DOHH2 (cell line): ENCODE data around the gene LACRT.

Source experiments
- H3F3A ChIP-seq: fragments of 200-600 bp; sonication (generic), shearing (Covaris generic); 2 replicates; pipeline ENCODE4 v1.6.0; 2016; ENCODE audit warnings: antibody characterized with exemption, mild to moderate bottlenecking; ENCODE audit not compliant: control insufficient read depth, insufficient read depth
- H3K27ac ChIP-seq: fragments of 200-600 bp; sonication (generic); 2 replicates; pipeline ENCODE4 v1.5.1; 2014; ENCODE audit warnings: low read depth, mild to moderate bottlenecking, low read length, moderate library complexity
- H3K27me3 ChIP-seq: fragments of 200-600 bp; sonication (generic); 2 replicates; pipeline ENCODE4 v1.6.1; 2014; ENCODE audit warnings: mild to moderate bottlenecking, low read length, mixed read lengths; ENCODE audit not compliant: control insufficient read depth
- H3K36me3 ChIP-seq: fragments of 200-600 bp; sonication (generic); 2 replicates; pipeline ENCODE4 v1.6.1; 2014; ENCODE audit warnings: mild to moderate bottlenecking, low read length, moderate library complexity, mixed read lengths; ENCODE audit not compliant: control insufficient read depth
- H3K4me1 ChIP-seq: fragments of 200-600 bp; sonication (generic); 2 replicates; pipeline ENCODE4 v1.6.1; 2014; ENCODE audit warnings: mild to moderate bottlenecking, low read length, mixed read lengths; ENCODE audit not compliant: control insufficient read depth
- H3K4me2 ChIP-seq: fragments of 200-600 bp; sonication (generic); 2 replicates; pipeline ENCODE4 v1.6.0; 2014; ENCODE audit warnings: mild to moderate bottlenecking, low read length, moderate library complexity
- H3K4me3 ChIP-seq: fragments of 200-600 bp; sonication (generic); 2 replicates; pipeline ENCODE4 v1.5.1; 2014; ENCODE audit warnings: mild to moderate bottlenecking, low read length, mixed read lengths
- H3K79me2 ChIP-seq: fragments of 200-600 bp; sonication (generic); 2 replicates; pipeline ENCODE4 v1.6.1; 2014; ENCODE audit warnings: mild to moderate bottlenecking, low read length, mixed read lengths; ENCODE audit not compliant: control insufficient read depth
- H3K9me2 ChIP-seq: fragments of 200-600 bp; sonication (generic); replicated peaks from 2 replicates; pipeline ENCODE4 v1.6.1; 2014; ENCODE audit warnings: mild to moderate bottlenecking, low read length, mixed read lengths; ENCODE audit not compliant: control insufficient read depth
- H3K9me3 ChIP-seq: fragments of 200-600 bp; sonication (generic); 2 replicates; pipeline ENCODE4 v1.6.1; 2014; ENCODE audit warnings: antibody characterized with exemption, low read length, mixed read lengths; ENCODE audit not compliant: control insufficient read depth, insufficient read depth
- H4K20me1 ChIP-seq: fragments of 200-600 bp; sonication (generic); 2 replicates; pipeline ENCODE4 v1.6.0; 2014; ENCODE audit warnings: low read depth, mild to moderate bottlenecking, antibody characterized with exemption, low read length, moderate library complexity; ENCODE audit not compliant: control insufficient read depth, insufficient read depth
- CTCF ChIP-seq: fragments of 200-600 bp; sonication (generic); IDR thresholded peaks from one replicate; pipeline ENCODE4 v1.5.1; 2014; ENCODE audit warnings: antibody characterized with exemption, mild to moderate bottlenecking, low read depth, low read length; ENCODE audit not compliant: poor library complexity, severe bottlenecking
- EZH2phosphoT487 ChIP-seq: fragments of 200-600 bp; sonication (generic); IDR thresholded peaks from 2 replicates; pipeline ENCODE4 v1.6.1; 2017; ENCODE audit warnings: borderline replicate concordance, mild to moderate bottlenecking, antibody characterized with exemption, low read length, moderate library complexity, mixed read lengths

LACRT gene

DNA sequence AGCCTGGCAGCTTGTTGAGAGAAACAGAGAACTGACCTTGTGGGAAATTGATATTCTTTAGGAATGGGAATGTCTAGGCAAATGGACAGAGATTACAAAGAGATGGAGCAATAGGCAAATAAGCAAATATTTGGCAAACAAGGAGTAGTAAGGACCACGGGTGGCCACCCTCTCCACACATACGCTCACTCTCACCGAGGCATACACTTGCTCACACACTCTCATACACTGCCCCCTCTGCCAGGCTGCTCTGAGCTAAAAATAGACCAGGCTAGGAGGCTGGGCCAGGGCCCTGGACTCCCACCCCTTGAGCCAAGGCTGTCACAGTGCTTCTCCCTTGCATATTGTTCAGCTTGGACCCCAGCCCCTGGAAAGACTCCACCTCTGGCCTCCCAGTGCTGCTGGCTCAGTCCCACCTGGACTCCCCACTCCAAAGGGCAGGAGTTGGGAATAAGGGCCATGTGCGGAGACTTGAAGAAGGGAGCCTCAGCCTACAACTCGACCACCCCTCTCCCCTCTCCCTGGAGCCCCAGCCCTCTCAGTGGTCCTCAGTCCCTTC is 47.3 kb downstream of the LACRT start:
- H3K27me3 ChIP-seq: peaks cover 6% of the 10 kb centered on the region; the same call in 1 of the 2 replicates
- TF ChIP-seq EZH2phosphoT487: no peak
- no peak for TF ChIP-seq CTCF
- H3F3A ChIP-seq: no peaks in the 10 kb centered on the region
- no peaks in the 10 kb centered on the region for H3K9me2 ChIP-seq
- no peak overlapping the region for H3K4me2 ChIP-seq
- no peaks in the 10 kb centered on the region for H3K4me1 ChIP-seq
- H4K20me1 ChIP-seq: no peaks in the 10 kb centered on the region
- H3K79me2 ChIP-seq: no peaks in the 10 kb centered on the region
- no peaks in the 10 kb centered on the region for H3K36me3 ChIP-seq
- H3K9me3 ChIP-seq: no peaks in the 10 kb centered on the region
- H3K4me3 ChIP-seq: no peak overlapping the region
- no peak overlapping the region for H3K27ac ChIP-seq

DNA sequence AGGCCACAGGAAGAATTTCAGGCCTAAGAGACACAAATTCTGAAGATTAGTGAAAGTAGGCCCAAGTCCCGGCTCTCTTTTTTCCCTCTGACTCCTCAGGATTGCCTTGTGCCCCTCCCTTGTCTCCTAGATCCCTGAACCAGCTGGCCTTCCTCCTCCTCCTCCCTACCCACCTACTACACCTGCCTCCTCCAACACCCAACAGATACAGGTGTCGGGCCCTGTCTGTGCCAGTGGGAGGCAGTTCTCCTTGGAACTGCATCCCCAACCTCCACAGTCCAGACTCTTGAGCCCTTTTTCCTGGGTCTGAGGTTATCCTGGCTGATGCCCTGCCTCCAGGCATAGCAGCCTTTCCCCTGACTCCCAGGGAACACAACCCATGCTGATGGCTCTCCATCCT is 48.1 kb downstream of the LACRT start:
- H3K27me3 ChIP-seq: peaks cover 6% of the 10 kb centered on the region; the same call in 1 of the 2 replicates

GRCh38 chr12:54585243-54585642 is 49.5 kb downstream of the LACRT start:
- no peak overlapping the region for H3K4me2 ChIP-seq
- H3K27me3 ChIP-seq: peaks cover 6% of the 10 kb centered on the region; the same call in 1 of the 2 replicates
- no peaks in the 10 kb centered on the region for H3F3A ChIP-seq
- H4K20me1 ChIP-seq: no peaks in the 10 kb centered on the region
- H3K9me2 ChIP-seq: no peaks in the 10 kb centered on the region
- TF ChIP-seq EZH2phosphoT487: no peak
- no peak overlapping the region for H3K4me3 ChIP-seq
- H3K27ac ChIP-seq: no peak overlapping the region
- H3K9me3 ChIP-seq: no peaks in the 10 kb centered on the region
- H3K4me1 ChIP-seq: no peaks in the 10 kb centered on the region
- no peaks in the 10 kb centered on the region for H3K36me3 ChIP-seq
- H3K79me2 ChIP-seq: no peaks in the 10 kb centered on the region

More for the DNA sequence above, 48.1 kb downstream of the LACRT start:
- no peaks in the 10 kb centered on the region for H3K4me1 ChIP-seq
- no peaks in the 10 kb centered on the region for H3K79me2 ChIP-seq
- TF ChIP-seq CTCF: no peak
- no peak overlapping the region for H3K4me3 ChIP-seq
- H3K27ac ChIP-seq: no peak overlapping the region
- no peaks in the 10 kb centered on the region for H3K9me3 ChIP-seq
- no peaks in the 10 kb centered on the region for H3K9me2 ChIP-seq
- H3K4me2 ChIP-seq: no peak overlapping the region
- H4K20me1 ChIP-seq: no peaks in the 10 kb centered on the region
- H3F3A ChIP-seq: no peaks in the 10 kb centered on the region
- H3K36me3 ChIP-seq: no peaks in the 10 kb centered on the region

GRCh38 chr12:54584128-54584527 is 50.6 kb downstream of the LACRT start:
- no peak for TF ChIP-seq CTCF
- H3K36me3 ChIP-seq: no peaks in the 10 kb centered on the region
- H3K4me2 ChIP-seq: no peak overlapping the region
- peaks cover 6% of the 10 kb centered on the region; the same call in 1 of the 2 replicates for H3K27me3 ChIP-seq
- H3K9me3 ChIP-seq: no peaks in the 10 kb centered on the region
- H3K79me2 ChIP-seq: no peaks in the 10 kb centered on the region
- H4K20me1 ChIP-seq: no peaks in the 10 kb centered on the region
- H3K27ac ChIP-seq: no peak overlapping the region
- H3K4me1 ChIP-seq: no peaks in the 10 kb centered on the region
- no peaks in the 10 kb centered on the region for H3F3A ChIP-seq
- H3K4me3 ChIP-seq: no peak overlapping the region
- H3K9me2 ChIP-seq: no peaks in the 10 kb centered on the region
